ENCODE data around the gene CACNA1C.

Gene CACNA1C

GRCh38 chr12:2301531-2302461 is 249.0 kb downstream of the CACNA1C start:
- no peak for DNase-seq

GRCh38 chr12:2302711-2303580 is 250.2 kb downstream of the CACNA1C start:
- no peak for DNase-seq

- no peak for DNase-seq
Observed at GRCh38 chr12:2304223-2304622, 251.4 kb downstream of the CACNA1C start.

- DNase-seq: peak; percentile 79
Observed at GRCh38 chr12:2306012-2306411, 253.2 kb downstream of the CACNA1C start.

- no peak for DNase-seq
Observed at GRCh38 chr12:2306735-2307134, 253.9 kb downstream of the CACNA1C start.

- no peak for DNase-seq
Observed at GRCh38 chr12:2307550-2307949, 254.8 kb downstream of the CACNA1C start.

- DNase-seq: no peak
Observed at GRCh38 chr12:2309647-2310046, 256.9 kb downstream of the CACNA1C start.

GRCh38 chr12:2311020-2311778 is 258.4 kb downstream of the CACNA1C start:
- no peak for DNase-seq

- DNase-seq: no peak
Observed at GRCh38 chr12:2312175-2312574, 259.4 kb downstream of the CACNA1C start.

- no peak for DNase-seq
Observed at GRCh38 chr12:2312770-2313169, 260.0 kb downstream of the CACNA1C start.

GRCh38 chr12:2314492-2314891 is 261.7 kb downstream of the CACNA1C start:
- no peak for DNase-seq

- no peak for DNase-seq
Observed at GRCh38 chr12:2317772-2318171, 265.0 kb downstream of the CACNA1C start.

- no peak for DNase-seq
Observed at GRCh38 chr12:2318286-2318685, 265.5 kb downstream of the CACNA1C start.

- DNase-seq: no peak
Observed at GRCh38 chr12:2319136-2319535, 266.3 kb downstream of the CACNA1C start.

- DNase-seq: no peak
Observed at GRCh38 chr12:2319737-2320506, 267.1 kb downstream of the CACNA1C start.

- no peak for DNase-seq
Observed at GRCh38 chr12:2320841-2321240, 268.1 kb downstream of the CACNA1C start.

- DNase-seq: peak; percentile 94
Observed at GRCh38 chr12:2322554-2323120, 269.9 kb downstream of the CACNA1C start.

GRCh38 chr12:2323532-2324255 is 270.9 kb downstream of the CACNA1C start:
- no peak for DNase-seq

- peak; percentile 93 for DNase-seq
Observed at GRCh38 chr12:2324387-2324786, 271.6 kb downstream of the CACNA1C start.

- DNase-seq: peak; percentile 40
Observed at GRCh38 chr12:2325519-2325918, 272.7 kb downstream of the CACNA1C start.

- no peak for DNase-seq
Observed at GRCh38 chr12:2326470-2326869, 273.7 kb downstream of the CACNA1C start.

Measured in NCI-H510A (cell line).